ENCODE results near the gene NFKBIB. TPM values are rescaled to one million over a fixed set of nuclear protein-coding genes. Genes with fewer than 3 reads are reported as not detected.

NFKBIB gene
- total and polyA plus RNA-seq, 2 of the 13 experiments (the other 11 are each of a cell fraction or from before 2014, with no cell fraction given) = 8.6 to 14.9 TPM

DNA sequence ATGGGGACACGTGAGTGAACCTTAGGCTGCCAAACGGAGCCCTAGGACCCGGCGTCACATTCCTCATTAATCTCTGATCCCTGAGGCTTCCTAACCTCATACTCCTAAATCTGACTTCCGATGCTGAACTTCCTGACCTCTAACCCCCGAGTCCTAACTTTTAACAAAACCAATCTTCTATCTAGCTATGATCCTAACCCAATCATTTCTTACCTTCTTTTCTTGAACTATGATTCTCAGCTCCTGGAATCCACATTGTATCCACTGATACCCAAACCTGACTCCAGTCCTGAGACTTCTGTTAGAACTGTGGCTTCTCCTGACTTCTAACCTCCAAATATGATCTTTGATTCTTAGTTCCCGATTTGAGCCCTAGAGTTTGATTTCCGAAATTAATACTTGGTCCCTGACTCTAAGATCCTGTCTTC, 447 bp downstream of the NFKBIB start (continued):
- TF ChIP-seq, protein P1, sequence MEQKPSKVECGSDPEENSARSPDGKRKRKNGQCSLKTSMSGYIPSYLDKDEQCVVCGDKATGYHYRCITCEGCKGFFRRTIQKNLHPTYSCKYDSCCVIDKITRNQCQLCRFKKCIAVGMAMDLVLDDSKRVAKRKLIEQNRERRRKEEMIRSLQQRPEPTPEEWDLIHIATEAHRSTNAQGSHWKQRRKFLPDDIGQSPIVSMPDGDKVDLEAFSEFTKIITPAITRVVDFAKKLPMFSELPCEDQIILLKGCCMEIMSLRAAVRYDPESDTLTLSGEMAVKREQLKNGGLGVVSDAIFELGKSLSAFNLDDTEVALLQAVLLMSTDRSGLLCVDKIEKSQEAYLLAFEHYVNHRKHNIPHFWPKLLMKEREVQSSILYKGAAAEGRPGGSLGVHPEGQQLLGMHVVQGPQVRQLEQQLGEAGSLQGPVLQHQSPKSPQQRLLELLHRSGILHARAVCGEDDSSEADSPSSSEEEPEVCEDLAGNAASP (CRISPR knock-in tag; IDR thresholded peaks at IDR 0.05; ENCODE audit: borderline replicate concordance) = no peak
- TF ChIP-seq CENPT (CRISPR knock-in tag; IDR thresholded peaks at IDR 0.05; ENCODE audit: low read depth) (no peak), FOXO1 (CRISPR knock-in tag; IDR thresholded peaks at IDR 0.05) (no peak), RAD51 (IDR thresholded peaks at IDR 0.05; ENCODE audit: borderline replicate concordance) (no peak), POGZ (CRISPR knock-in tag; IDR thresholded peaks at IDR 0.05) (no peak), NAIF1 (CRISPR knock-in tag; IDR thresholded peaks at IDR 0.05; ENCODE audit: borderline replicate concordance) (no peak), ZNF251 (CRISPR knock-in tag; IDR thresholded peaks at IDR 0.05) (no peak), CHD4 (IDR thresholded peaks at IDR 0.05; ENCODE audit: borderline replicate concordance, low read length) (0 out of 2 replicates have a peak, but pooled peaks have one; percentile 64), YEATS4 (CRISPR knock-in tag; IDR thresholded peaks at IDR 0.05; ENCODE audit: borderline replicate concordance) (no peak), CCDC6 (CRISPR knock-in tag; IDR thresholded peaks at IDR 0.05) (no peak), ZNF570 (CRISPR knock-in tag; IDR thresholded peaks at IDR 0.05; ENCODE audit: borderline replicate concordance) (no peak), ZNF331 (CRISPR knock-in tag; IDR thresholded peaks at IDR 0.05) (0 out of 2 replicates have a peak, but pooled peaks have one; percentile 3), MEIS2 (CRISPR knock-in tag; IDR thresholded peaks at IDR 0.05) (no peak), ZNF138 (CRISPR knock-in tag; IDR thresholded peaks at IDR 0.05; ENCODE audit: low read depth) (no peak)
- TF ChIP-seq, protein P2, sequence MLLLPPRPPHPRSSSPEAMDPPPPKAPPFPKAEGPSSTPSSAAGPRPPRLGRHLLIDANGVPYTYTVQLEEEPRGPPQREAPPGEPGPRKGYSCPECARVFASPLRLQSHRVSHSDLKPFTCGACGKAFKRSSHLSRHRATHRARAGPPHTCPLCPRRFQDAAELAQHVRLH (CRISPR knock-in tag; IDR thresholded peaks at IDR 0.05; ENCODE audit: borderline replicate concordance, low read depth) = no peak
